Stimulated activated naive CD8-positive, alpha-beta T cell treated with anti-CD3 and anti-CD28 coated beads, Interleukin-15, Interleukin-2, amounts not matched to agents 100 ng/mL and 50 ng/mL, for 24 hours (primary cell): ENCODE measurements around the gene THAP11.
A peak's percentile ranks its signal among the peaks of the same experiment; 100 is the strongest.
"Not testable (repeated sequence)": the region's sequence is repeated elsewhere in the genome, so short reads cannot be mapped to it uniquely, and the experiment has no call there.

Source experiments
- H3K27ac Mint-ChIP-seq: one replicate; pipeline ENCODE4 v1.8.0; 2021; ENCODE audit warnings: mild to moderate bottlenecking, mixed read lengths
- H3K27me3 Mint-ChIP-seq: one replicate; pipeline ENCODE4 v1.8.0; 2021; ENCODE audit warnings: mixed read lengths
- H3K36me3 Mint-ChIP-seq: one replicate; pipeline ENCODE4 v1.8.0; 2021; ENCODE audit warnings: low read depth, mixed read lengths
- H3K4me1 Mint-ChIP-seq: one replicate; pipeline ENCODE4 v1.8.0; 2021; ENCODE audit warnings: low read depth, mixed read lengths
- H3K4me3 Mint-ChIP-seq: one replicate; pipeline ENCODE4 v1.8.0; 2021; ENCODE audit warnings: mild to moderate bottlenecking, mixed read lengths
- H3K9me3 Mint-ChIP-seq: one replicate; pipeline ENCODE4 v1.8.0; 2021; ENCODE audit warnings: mixed read lengths

The THAP11 gene

DNA sequence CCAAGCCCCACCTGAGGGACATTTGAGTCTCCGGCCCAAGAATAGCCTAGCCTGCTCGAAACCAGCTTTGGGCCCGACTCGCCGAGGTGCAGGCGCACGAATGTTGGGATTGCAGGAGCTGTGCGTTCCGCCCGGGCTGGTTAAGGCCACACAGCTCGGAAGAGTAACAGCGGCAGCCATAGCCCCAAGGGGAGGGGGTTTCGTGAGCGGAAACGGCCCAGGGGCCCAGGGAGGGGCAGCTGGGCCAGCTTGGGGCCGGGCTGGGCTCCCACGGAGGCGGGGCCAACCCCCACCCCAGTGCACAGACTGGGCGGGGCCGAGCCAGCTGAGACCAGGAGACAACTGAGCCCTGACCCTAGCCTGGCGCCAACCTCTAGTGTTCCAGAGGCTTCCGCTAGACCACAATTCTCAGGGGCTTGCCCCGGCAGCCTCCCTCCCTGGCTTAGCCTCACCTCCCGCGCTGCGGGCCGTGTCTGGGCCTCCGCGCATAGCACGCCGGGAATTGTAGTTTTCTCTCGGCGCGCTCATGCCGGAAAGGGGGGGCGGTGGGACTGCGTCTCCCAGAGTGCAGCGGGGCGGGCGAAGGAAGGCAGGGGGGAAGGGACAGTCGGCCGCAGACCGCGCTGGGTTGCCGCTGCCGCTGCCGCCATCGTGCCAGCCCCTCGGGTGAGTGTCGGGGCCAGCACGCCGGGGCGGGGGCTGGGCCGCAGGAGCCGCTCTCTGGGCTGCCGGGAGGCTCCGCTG is 4.4 kb downstream of the THAP11 start, which contains the start of gene NUTF2:
NUTF2 (plus strand) TSS at position 614 of the 744 bp plus-strand sequence. CDS start 18,198 bp downstream, outside the sequence.
- H3K4me3 Mint-ChIP-seq = peak within 1 kb of the TSS; percentile 93
- H3K27ac Mint-ChIP-seq = peak within 1 kb of the TSS; percentile 95
- no peaks in the 10 kb centered on the region for H3K27me3 Mint-ChIP-seq
- H3K4me1 Mint-ChIP-seq = peaks cover 49% of the 10 kb centered on the region
- peaks cover 8% of the 10 kb centered on the region for H3K36me3 Mint-ChIP-seq
- no peaks in the 10 kb centered on the region for H3K9me3 Mint-ChIP-seq

DNA sequence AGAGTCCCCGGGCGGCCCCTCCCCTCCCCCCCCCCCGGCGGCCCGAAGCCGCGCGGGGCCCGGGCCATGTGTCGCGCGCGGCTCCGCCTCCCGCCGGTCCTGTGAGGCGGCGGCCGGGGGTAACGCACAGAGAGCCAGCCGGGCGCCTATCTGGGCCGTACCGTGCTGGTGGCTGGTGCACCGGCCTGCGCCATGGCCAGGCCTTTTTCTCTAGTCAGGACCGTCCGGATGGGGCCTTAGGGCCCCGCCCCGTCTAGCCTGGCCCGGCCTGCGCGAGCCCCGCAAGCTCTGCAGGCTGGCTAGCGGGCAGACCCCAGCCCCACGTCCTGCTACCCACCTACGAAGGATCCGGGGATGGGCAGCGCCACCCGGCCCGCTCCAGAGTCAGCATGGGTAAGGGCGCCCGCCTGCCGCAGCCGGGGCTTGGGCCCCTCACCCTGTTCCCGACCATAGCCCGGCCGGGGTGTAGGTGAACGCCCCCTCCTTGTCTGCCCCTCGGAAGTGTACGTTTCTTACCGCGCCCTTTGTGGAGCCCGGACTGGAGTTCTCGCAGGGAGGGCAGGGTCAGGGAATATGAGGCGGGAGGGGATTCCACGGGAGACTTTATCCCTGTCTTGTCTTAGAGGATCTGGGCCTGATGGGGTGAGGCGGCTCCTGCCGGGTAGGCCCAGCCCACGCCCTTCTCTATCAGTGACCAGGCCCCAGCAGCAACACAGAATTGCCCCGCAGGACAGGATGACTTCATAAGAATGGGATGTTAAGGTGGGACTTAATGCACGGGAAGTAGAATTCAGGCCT is 5.1 kb downstream of the THAP11 start, which contains the start of gene CENPT:
CENPT (minus strand) TSS at position 630 of the 798 bp plus-strand sequence. CDS start 13,834 bp downstream, outside the sequence.
- H3K27ac Mint-ChIP-seq = peak within 1 kb of the TSS; percentile 95
- no peaks in the 10 kb centered on the region for H3K9me3 Mint-ChIP-seq
- H3K4me1 Mint-ChIP-seq = peaks cover 47% of the 10 kb centered on the region
- H3K4me3 Mint-ChIP-seq = peak within 1 kb of the TSS; percentile 93
- no peaks in the 10 kb centered on the region for H3K27me3 Mint-ChIP-seq
- H3K36me3 Mint-ChIP-seq = peaks cover 8% of the 10 kb centered on the region

DNA sequence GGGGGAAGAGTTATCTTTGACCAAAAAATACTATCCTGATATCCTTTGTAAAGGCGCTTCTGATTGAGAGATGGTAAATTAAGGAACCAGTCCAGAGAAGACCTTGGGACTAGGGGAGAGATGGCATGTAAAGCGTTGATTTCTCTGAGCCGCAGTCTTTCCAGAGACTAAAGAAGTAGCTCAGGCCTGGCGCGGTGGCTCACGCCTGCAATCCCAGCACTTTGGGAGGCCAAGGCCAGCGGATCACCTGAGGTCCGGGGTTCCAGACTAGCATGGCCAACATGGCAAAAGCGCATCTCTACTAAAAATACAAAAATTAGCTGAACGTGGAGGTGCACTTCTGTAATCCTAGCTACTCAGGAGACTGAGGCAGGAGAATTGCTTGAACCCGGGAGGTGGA is 6.0 kb downstream of the THAP11 start:
- peak overlapping the region; percentile 89 for H3K27ac Mint-ChIP-seq
- peaks cover 45% of the 10 kb centered on the region for H3K4me1 Mint-ChIP-seq
- H3K9me3 Mint-ChIP-seq = no peaks in the 10 kb centered on the region
- H3K27me3 Mint-ChIP-seq = no peaks in the 10 kb centered on the region
- H3K36me3 Mint-ChIP-seq = peaks cover 8% of the 10 kb centered on the region
- H3K4me3 Mint-ChIP-seq = peak overlapping the region; percentile 93

DNA sequence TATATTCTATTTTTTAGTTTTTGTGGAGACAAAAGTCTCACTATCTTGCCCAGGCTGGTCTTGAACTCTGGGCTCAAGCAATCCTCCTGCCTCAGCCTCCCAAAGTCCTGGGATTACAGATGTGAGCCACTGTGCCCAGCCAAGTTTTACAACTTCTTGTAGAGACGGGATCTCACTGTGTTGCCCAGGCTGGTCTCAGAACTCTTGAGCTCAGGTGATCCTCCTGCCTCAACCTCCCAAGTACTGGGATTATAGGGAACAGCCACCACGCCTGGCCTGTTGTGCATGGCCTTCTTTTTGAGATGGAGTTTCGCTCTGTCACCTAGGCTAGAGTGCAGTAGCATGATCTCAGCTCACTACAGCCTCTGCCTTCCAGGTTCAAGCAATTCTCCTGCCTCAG is 11.6 kb downstream of the THAP11 start:
- Mint-ChIP-seq H3K27ac (no peak overlapping the region), H3K27me3 (no peaks in the 10 kb centered on the region), H3K9me3 (no peaks in the 10 kb centered on the region), H3K36me3 (peaks cover 17% of the 10 kb centered on the region), H3K4me1 (peaks cover 32% of the 10 kb centered on the region), H3K4me3 (no peak overlapping the region)

DNA sequence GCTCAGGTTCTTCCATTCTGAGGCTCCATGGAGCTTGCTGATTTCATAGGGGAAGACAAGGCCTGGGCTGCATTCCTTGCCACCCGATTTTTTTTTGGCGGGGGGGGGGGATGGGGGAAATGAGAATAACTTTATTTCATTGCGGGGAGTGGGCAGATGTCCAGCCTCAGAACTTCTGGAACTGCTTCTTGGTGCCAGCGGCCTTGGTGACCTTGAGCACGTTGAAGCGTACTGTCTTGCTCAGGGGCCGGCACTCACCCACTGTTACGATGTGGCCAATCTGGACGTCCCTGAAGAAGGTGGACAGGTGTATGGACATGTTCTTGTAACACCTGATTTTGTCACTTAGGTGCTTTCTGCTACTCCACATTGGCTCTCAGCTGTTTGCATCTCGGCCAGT is 13.7 kb downstream of the THAP11 start:
- H3K27me3 Mint-ChIP-seq = no peaks in the 10 kb centered on the region
- peaks cover 27% of the 10 kb centered on the region for H3K4me1 Mint-ChIP-seq
- H3K4me3 Mint-ChIP-seq = no peak overlapping the region
- peaks cover 17% of the 10 kb centered on the region for H3K36me3 Mint-ChIP-seq
- H3K27ac Mint-ChIP-seq = no peak overlapping the region
- H3K9me3 Mint-ChIP-seq = no peaks in the 10 kb centered on the region

DNA sequence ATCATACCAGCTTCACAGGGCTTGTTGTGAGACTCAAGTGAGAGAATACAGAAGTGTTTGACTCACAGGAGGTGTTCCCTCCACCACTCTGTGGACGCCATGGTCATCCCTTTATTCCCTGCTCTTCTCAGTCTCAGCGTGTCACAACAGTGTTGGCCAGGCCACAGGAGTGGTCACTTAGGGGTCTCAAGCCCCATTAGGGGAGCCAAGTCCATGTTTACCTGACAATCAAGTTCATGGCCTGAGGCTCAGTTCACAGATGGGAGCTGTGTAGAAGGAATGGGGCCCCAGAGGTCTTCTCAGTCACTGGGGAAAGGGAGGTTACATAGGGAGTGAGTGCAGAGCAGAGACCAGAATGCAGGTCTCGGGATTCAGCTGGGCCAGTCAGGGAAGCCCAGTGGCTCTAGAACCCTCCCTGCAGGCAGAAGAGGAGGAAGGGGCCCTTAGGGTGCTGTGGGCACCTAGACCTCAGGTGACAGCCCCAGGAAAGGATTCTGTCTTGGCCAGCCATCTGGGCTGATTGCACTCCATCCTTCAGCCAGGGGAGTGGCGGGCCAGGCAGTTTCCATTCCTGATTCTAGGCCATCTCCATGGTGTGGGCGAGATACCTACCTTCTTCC is 14.9 kb downstream of the THAP11 start:
- no peaks in the 10 kb centered on the region for H3K27me3 Mint-ChIP-seq
- H3K9me3 Mint-ChIP-seq = no peaks in the 10 kb centered on the region
- peaks cover 27% of the 10 kb centered on the region for H3K4me1 Mint-ChIP-seq
- H3K36me3 Mint-ChIP-seq = peaks cover 21% of the 10 kb centered on the region
- no peak overlapping the region for H3K4me3 Mint-ChIP-seq
- peak overlapping the region; percentile 76 for H3K27ac Mint-ChIP-seq

DNA sequence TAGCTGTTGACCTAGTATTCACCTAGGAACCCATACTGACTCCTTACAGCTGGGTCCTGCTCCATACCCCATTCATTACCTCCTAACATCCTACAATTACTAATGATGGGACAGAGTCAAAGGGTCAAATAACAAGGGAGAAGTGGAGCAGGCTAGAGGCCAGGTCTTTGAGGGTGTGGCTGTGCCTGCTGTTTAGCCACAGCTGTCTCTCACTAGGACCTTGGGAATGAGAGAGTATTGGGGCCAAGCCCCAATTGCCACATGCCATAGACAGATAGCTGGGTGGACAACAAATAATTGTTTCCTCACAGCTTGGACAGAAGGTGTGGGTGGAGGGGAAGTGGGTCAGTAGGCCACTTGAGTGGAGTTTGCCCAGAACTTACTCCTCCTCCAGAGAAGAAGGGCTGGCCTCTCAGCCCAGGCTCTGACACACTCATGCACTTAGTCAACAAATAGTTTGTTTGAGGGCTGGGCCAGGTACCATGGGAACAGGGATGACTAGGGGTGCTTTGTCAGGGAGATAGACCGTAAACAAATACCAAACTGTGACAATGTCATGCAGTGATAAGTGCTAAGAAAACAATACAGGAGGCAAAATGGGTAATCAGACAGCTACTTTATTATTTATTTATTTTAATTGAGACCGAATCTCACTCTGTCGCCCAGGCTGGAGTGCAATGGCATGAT is 15.6 kb downstream of the THAP11 start:
- Mint-ChIP-seq H3K36me3 (peaks cover 21% of the 10 kb centered on the region), H3K4me3 (no peak overlapping the region), H3K9me3 (no peaks in the 10 kb centered on the region), H3K27me3 (no peaks in the 10 kb centered on the region), H3K27ac (peak overlapping the region; percentile 72), H3K4me1 (peaks cover 27% of the 10 kb centered on the region)

DNA sequence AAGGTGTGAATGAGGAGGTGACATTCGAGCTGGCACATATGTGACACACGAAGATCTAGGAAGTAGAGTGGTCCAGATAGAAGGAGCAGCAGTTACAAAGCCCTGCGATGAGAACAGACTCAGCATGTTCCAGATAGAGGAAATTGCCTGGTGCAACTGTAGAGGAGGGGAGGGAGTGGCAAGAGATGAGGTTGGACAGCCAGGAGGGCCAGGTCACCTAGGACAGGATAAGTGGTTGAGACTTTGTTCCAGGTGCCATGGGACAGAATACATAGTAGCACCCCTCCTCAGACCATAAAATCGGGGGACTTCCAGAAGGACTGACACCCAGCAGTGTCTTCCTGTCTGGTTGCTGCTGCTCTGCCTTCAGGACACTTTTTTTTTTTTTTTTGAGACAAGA is 16.4 kb downstream of the THAP11 start:
- H3K27me3 Mint-ChIP-seq = no peaks in the 10 kb centered on the region
- H3K4me3 Mint-ChIP-seq = no peak overlapping the region
- peaks cover 27% of the 10 kb centered on the region for H3K4me1 Mint-ChIP-seq
- no peaks in the 10 kb centered on the region for H3K9me3 Mint-ChIP-seq
- peaks cover 21% of the 10 kb centered on the region for H3K36me3 Mint-ChIP-seq
- peak overlapping the region; percentile 8 for H3K27ac Mint-ChIP-seq

DNA sequence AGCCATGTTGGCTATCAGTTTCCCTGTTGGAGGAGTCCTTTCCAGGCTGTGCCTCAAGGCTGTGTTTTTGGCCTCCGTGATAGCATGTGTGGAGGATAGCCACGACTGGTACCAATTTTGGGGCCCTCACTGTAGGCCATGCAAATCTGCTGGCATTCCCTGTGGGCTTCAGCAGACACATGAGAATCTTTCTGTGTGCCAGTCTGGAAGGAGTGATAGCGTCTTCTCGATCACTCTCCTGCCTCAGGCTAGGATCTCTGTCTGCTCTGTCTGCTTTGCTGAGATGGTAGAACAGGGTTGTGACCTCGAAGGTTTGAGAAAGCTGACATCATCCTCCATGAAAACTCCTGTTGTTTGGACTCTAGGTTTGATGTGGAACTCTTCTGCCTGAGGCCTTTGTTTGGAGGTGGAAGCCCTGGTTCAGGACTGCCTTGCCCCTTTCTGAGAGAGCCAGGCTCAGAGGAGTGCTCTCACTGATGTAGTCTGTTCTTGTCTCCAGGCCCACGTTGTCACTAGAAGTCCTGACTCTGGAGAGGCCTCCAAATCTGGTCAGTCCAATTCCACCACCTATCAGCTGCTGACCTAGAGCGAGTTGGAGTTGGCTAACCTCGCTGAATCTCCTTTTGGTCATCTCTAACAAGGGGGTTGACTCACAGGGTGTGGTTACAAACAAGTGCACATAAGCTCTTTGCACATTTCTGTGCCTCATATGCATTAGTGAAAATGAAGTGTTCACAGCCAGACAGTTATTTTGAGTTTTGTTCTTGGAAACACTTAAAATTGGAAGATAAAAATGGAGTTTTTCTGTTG is 18.7 kb downstream of the THAP11 start:
- H3K27me3 Mint-ChIP-seq = no peaks in the 10 kb centered on the region
- H3K9me3 Mint-ChIP-seq = no peaks in the 10 kb centered on the region
- no peak overlapping the region for H3K27ac Mint-ChIP-seq
- peaks cover 28% of the 10 kb centered on the region for H3K36me3 Mint-ChIP-seq
- no peak overlapping the region for H3K4me3 Mint-ChIP-seq
- peaks cover 12% of the 10 kb centered on the region for H3K4me1 Mint-ChIP-seq

DNA sequence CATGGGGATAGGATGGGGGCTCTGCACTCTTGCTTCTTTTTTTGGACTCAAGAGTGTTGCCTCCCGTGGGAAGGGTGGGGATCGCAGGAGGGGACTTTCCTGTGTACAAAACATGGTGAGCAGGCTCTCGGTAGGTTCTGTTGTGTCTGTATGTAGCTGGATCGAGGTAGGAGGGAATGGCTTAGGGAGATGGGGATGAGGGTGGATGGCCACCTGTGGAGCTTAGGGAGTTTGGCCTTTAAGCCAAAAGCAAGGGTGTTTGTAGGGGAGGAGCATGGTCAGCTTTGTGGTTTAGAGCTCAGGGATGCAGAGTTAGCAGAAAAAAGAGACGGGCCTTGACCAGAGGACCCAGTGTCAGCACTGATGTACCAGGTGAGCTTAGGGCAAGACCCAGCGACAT is 19.8 kb downstream of the THAP11 start:
- H3K4me3 Mint-ChIP-seq = no peak overlapping the region
- H3K27me3 Mint-ChIP-seq = no peaks in the 10 kb centered on the region
- peaks cover 36% of the 10 kb centered on the region for H3K36me3 Mint-ChIP-seq
- peaks cover 9% of the 10 kb centered on the region for H3K4me1 Mint-ChIP-seq
- no peak overlapping the region for H3K27ac Mint-ChIP-seq
- H3K9me3 Mint-ChIP-seq = no peaks in the 10 kb centered on the region

DNA sequence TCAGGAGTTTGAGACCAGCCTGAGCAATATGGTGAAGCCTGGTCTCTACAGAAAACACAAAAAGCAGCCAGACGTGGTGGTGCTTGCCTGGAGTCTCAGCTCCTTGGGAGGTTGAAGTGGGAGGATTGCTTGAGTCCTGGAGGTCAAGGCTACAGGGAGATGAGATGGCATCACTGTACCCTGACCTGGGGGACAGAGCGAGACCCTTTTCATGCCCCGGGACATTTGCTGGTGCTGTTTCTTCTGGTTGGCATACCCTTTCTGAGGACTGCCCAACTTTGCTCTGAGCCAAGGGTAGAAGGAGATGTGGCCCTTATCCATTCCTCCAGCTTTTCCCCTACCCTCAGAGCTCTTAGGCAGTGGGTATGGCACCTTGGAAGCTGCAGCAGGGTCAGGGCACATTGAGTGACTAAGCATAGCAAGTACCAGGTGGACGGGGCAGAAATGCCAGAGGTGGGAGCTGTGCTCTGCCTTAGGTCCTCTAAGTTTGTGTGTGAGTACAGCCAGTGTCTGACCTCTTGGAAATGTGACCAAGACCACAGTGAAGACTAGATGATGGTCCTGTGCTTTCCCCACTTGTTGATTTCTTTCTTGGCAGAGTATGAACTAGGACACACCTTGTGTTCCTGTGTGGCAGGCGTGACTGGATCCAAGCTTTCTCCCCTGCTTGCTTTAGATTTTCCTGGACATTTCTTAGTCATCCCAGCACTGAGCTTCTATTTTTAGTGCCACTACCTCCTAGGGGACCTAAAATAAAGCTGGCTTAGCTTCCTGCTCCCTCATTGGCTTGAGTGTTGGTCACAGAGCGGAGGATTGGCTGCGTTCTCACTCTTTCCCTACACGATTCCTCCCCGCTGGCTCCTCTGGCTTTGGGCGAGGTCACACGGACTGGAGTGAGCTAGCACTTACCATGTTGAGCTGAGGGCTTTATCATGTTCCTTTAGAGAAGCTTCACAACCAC is 20.8 kb downstream of the THAP11 start:
- H3K9me3 Mint-ChIP-seq = no peaks in the 10 kb centered on the region
- H3K36me3 Mint-ChIP-seq = peaks cover 39% of the 10 kb centered on the region
- no peaks in the 10 kb centered on the region for H3K27me3 Mint-ChIP-seq
- H3K4me3 Mint-ChIP-seq = no peak overlapping the region
- peaks cover 1% of the 10 kb centered on the region for H3K4me1 Mint-ChIP-seq
- H3K27ac Mint-ChIP-seq = no peak overlapping the region

DNA sequence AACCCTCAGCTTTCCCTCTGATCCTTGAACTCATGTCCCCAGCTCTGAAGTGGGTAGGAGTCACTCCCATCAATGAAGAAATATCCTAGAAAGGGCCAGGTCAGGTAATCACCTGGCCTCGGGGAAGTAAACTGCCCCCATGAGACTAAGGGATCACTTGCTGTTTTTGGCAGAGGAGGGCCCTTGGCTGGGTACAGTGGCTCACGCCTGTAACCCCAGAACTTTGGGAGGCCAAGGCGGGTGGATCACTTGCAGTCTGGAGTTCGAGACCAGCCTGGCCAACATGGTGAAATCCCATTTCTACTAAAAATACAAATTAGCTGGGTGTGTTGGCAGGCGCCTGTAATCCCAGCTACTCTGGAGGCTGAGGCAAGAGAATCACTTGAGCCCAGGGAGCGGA is 21.9 kb downstream of the THAP11 start:
- H3K27ac Mint-ChIP-seq, H3K4me1 Mint-ChIP-seq, H3K9me3 Mint-ChIP-seq, H3K27me3 Mint-ChIP-seq, H3K4me3 Mint-ChIP-seq: not testable (repeated sequence)
- peaks cover 40% of the 10 kb centered on the region for H3K36me3 Mint-ChIP-seq

DNA sequence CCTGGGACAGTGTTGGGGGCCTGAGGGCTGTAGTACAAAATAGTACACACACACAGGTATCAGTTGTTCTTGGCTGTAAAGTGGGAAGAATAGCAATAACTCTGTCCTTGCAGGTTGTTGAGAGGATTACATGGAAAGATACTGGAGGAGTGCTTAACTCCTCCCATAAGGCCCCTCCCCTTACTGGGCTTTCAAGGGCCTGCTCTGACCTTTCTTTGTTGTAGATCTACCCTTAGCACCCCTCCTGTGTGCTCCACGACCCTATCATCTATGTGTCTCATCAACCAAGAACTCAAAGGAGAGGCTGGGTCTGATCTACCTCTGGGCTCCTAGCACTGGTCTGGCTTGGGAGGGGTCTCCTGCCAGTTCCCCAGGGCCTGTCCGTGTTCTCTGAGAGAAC is 22.5 kb downstream of the THAP11 start:
- Mint-ChIP-seq H3K4me1 (no peaks in the 10 kb centered on the region), H3K9me3 (no peaks in the 10 kb centered on the region), H3K27ac (no peak overlapping the region), H3K27me3 (no peaks in the 10 kb centered on the region), H3K4me3 (no peak overlapping the region), H3K36me3 (peaks cover 40% of the 10 kb centered on the region)
